CD4-positive, CD25-positive, alpha-beta regulatory T cell (primary cell): ENCODE results near the gene CHMP1A. TPM values are rescaled to one million over a fixed set of nuclear protein-coding genes. Genes with fewer than 3 reads are reported as not detected.
A peak's percentile ranks its signal among the peaks of the same experiment; 100 is the strongest.
"Not testable (repeated sequence)": the region's sequence is repeated elsewhere in the genome, so short reads cannot be mapped to it uniquely, and the experiment has no call there.

ENCODE experiments used
- ATAC-seq, 2 donors: fragments of 150-1000 bp; cut with Tn5 transposase; one replicate each; pipeline ENCODE4 v1.10.0; 2021; ENCODE audit warnings: low read depth in 2 of 2, moderate number of reproducible peaks in 2 of 2, moderate library complexity in 1 of 2
- DNase-seq, 3 donors: peaks; one replicate each; pipeline versions ENCODE4 v3.0.0 to v3.0.0-alpha.2; 2012 to 2022; ENCODE audit warnings: mixed read lengths in 1 of 3
- H3K27ac ChIP-seq: one replicate; pipeline ENCODE4 v1.7.0; 2013; ENCODE audit warnings: mild to moderate bottlenecking, low read length; ENCODE audit not compliant: insufficient read depth, poor library complexity, severe bottlenecking
- H3K27me3 ChIP-seq: one replicate; pipeline ENCODE4 v1.7.0; 2013; ENCODE audit warnings: low read length; ENCODE audit not compliant: control insufficient read depth, insufficient read depth
- H3K36me3 ChIP-seq: one replicate; pipeline ENCODE4 v1.7.0; 2013; ENCODE audit warnings: mild to moderate bottlenecking, low read length, moderate library complexity; ENCODE audit not compliant: control insufficient read depth, insufficient read depth
- H3K4me1 ChIP-seq: 2 replicates; pipeline ENCODE4 v1.7.0; 2013; ENCODE audit warnings: mild to moderate bottlenecking, low read length; ENCODE audit not compliant: insufficient read depth, control insufficient read depth, poor library complexity, severe bottlenecking
- H3K4me3 ChIP-seq: one replicate; pipeline ENCODE4 v1.7.0; 2013; ENCODE audit warnings: low read depth, mild to moderate bottlenecking, low read length, moderate library complexity
- H3K9me3 ChIP-seq, 2 experiments: 1 replicate in 1 of 2; 2 replicates in 1 of 2; pipeline ENCODE4 v1.7.0; 2013; ENCODE audit warnings: low read length in 2 of 2, mild to moderate bottlenecking in 1 of 2, moderate library complexity in 1 of 2; ENCODE audit not compliant: control insufficient read depth in 2 of 2
- H3K27ac Mint-ChIP-seq, 3 donors: one replicate each; pipeline ENCODE4 v1.8.0; 2020 to 2022; ENCODE audit warnings: mild to moderate bottlenecking in 3 of 3, mixed read lengths in 3 of 3, moderate library complexity in 2 of 3
- H3K27me3 Mint-ChIP-seq: one replicate; pipeline ENCODE4 v1.8.0; 2022; ENCODE audit warnings: mild to moderate bottlenecking, mixed read lengths
- H3K36me3 Mint-ChIP-seq: one replicate; pipeline ENCODE4 v1.8.0; 2020; ENCODE audit warnings: mixed read lengths
- H3K4me1 Mint-ChIP-seq, 4 donors: one replicate each; pipeline ENCODE4 v1.8.0; 2020 to 2022; ENCODE audit warnings: mixed read lengths in 4 of 4, mild to moderate bottlenecking in 1 of 4
- H3K4me3 Mint-ChIP-seq, 4 donors: one replicate each; pipeline ENCODE4 v1.8.0; 2020 to 2022; ENCODE audit warnings: mild to moderate bottlenecking in 4 of 4, mixed read lengths in 4 of 4, moderate library complexity in 3 of 4
- H3K9me3 Mint-ChIP-seq, 7 donors: one replicate each; pipeline ENCODE4 v1.8.0; 2020 to 2022; ENCODE audit warnings: mixed read lengths in 7 of 7, mild to moderate bottlenecking in 3 of 7, moderate library complexity in 2 of 7
- polyA plus RNA-seq, 4 donors: library from polyadenylated mRNA; unstranded; fragments of 300-500 nt; fragmentation: Illumina TruSeq; gene quantifications; one replicate each; pipeline ENCODE4 v1.2.3, GENCODE V29; 2021
- total RNA-seq: library from RNA; stranded (reverse); gene quantifications from one replicate; pipeline ENCODE4 v1.2.3, GENCODE V29; 2022

The CHMP1A gene
- total and polyA plus RNA-seq, 5 donors from 2014 or later, result 77.5 to 111 (median 89.2) TPM

GRCh38 chr16:89700100-89700648 is 42.7 kb upstream of the CHMP1A start:
- Histone ChIP-seq H3K36me3 (no peaks in the 10 kb centered on the region), H3K27me3 (no peaks in the 10 kb centered on the region), H3K9me3 (no peaks in the 10 kb centered on the region), H3K4me3 (peak overlapping the region; percentile 57), H3K4me1 (peaks cover 41% of the 10 kb centered on the region), H3K27ac (peak overlapping the region; percentile 88)
- Mint-ChIP-seq H3K27ac (peak overlapping the region; percentile 9 to 81 (median 71)), H3K4me1 (peaks cover 0 to 35% (median 8%) of the 10 kb centered on the region in 4 donors), H3K27me3 (no peaks in the 10 kb centered on the region), H3K36me3 (no peaks in the 10 kb centered on the region), H3K4me3 (peak overlapping the region; percentile 78 to 94 (median 81)), H3K9me3 (no peaks in the 10 kb centered on the region)
- peak; percentile 92 to 96 (median 94) for DNase-seq
- peak; percentile 22 to 28 for ATAC-seq

- not testable (repeated sequence) for ATAC-seq, H3K27me3 Mint-ChIP-seq, H3K4me3 ChIP-seq, H3K36me3 Mint-ChIP-seq, H3K9me3 Mint-ChIP-seq, H3K9me3 ChIP-seq, H3K36me3 ChIP-seq, DNase-seq, H3K27me3 ChIP-seq
- Mint-ChIP-seq H3K4me3 (peak overlapping the region in 3 of 4 donors; percentile 79 to 94 (median 83)), H3K4me1 (peaks cover 0 to 37% (median 8%) of the 10 kb centered on the region in 4 donors), H3K27ac (peak overlapping the region in 2 of 3 donors; percentile 71 to 81)
- H3K27ac ChIP-seq, result peak overlapping the region; percentile 88
- peaks cover 41% of the 10 kb centered on the region for H3K4me1 ChIP-seq
These were observed 42.2 kb upstream of the CHMP1A start for GRCh38 chr16:89699629-89700099.

GRCh38 chr16:89698717-89699116 is 41.2 kb upstream of the CHMP1A start:
- not testable (repeated sequence) for H3K27me3 ChIP-seq, ATAC-seq, H3K27me3 Mint-ChIP-seq, H3K36me3 ChIP-seq, H3K36me3 Mint-ChIP-seq, H3K27ac ChIP-seq, H3K4me3 ChIP-seq, H3K9me3 Mint-ChIP-seq, H3K9me3 ChIP-seq, DNase-seq
- Mint-ChIP-seq H3K27ac (peak overlapping the region in 2 of 3 donors; percentile 71), H3K4me3 (peak overlapping the region in 2 of 4 donors; percentile 32 to 60), H3K4me1 (peaks cover 0 to 37% (median 8%) of the 10 kb centered on the region in 4 donors)
- peaks cover 41% of the 10 kb centered on the region for H3K4me1 ChIP-seq

- Mint-ChIP-seq H3K4me3 (no peak overlapping the region), H3K9me3 (no peaks in the 10 kb centered on the region), H3K36me3 (peaks cover 7% of the 10 kb centered on the region), H3K27me3 (no peaks in the 10 kb centered on the region), H3K27ac (no peak overlapping the region), H3K4me1 (peaks cover 0 to 32% (median 7%) of the 10 kb centered on the region in 4 donors)
- no peaks in the 10 kb centered on the region for H3K9me3 ChIP-seq
- no peak for DNase-seq
- H3K27me3 ChIP-seq, result no peaks in the 10 kb centered on the region
- peaks cover 41% of the 10 kb centered on the region for H3K4me1 ChIP-seq
- no peak overlapping the region for H3K4me3 ChIP-seq
- H3K36me3 ChIP-seq, result peaks cover 9% of the 10 kb centered on the region
- no peak for ATAC-seq
- H3K27ac ChIP-seq, result no peak overlapping the region
These were observed 40.3 kb upstream of the CHMP1A start for GRCh38 chr16:89697616-89698331.

- Histone ChIP-seq H3K36me3 (peaks cover 9% of the 10 kb centered on the region), H3K9me3 (no peaks in the 10 kb centered on the region), H3K4me3 (no peak overlapping the region), H3K27me3 (no peaks in the 10 kb centered on the region), H3K27ac (no peak overlapping the region), H3K4me1 (peaks cover 35% of the 10 kb centered on the region)
- no peak overlapping the region for H3K4me3 Mint-ChIP-seq
- peak overlapping the region in 1 of 3 donors; percentile 48 for H3K27ac Mint-ChIP-seq
- ATAC-seq (no peak), DNase-seq (no peak)
- H3K4me1 Mint-ChIP-seq, result peaks cover 0 to 27% (median 4%) of the 10 kb centered on the region in 4 donors
- H3K36me3 Mint-ChIP-seq, result peaks cover 7% of the 10 kb centered on the region
- no peaks in the 10 kb centered on the region for H3K27me3 Mint-ChIP-seq
- H3K9me3 Mint-ChIP-seq, result no peaks in the 10 kb centered on the region
These were observed 39.7 kb upstream of the CHMP1A start for GRCh38 chr16:89697161-89697615.

GRCh38 chr16:89696670-89697128 is 39.2 kb upstream of the CHMP1A start:
- no peaks in the 10 kb centered on the region for H3K9me3 Mint-ChIP-seq
- H3K9me3 ChIP-seq, result no peaks in the 10 kb centered on the region
- H3K36me3 Mint-ChIP-seq, result peaks cover 7% of the 10 kb centered on the region
- no peaks in the 10 kb centered on the region for H3K27me3 ChIP-seq
- no peak overlapping the region for H3K4me3 Mint-ChIP-seq
- ATAC-seq, result no peak
- no peak overlapping the region for H3K4me3 ChIP-seq
- peaks cover 13% of the 10 kb centered on the region for H3K36me3 ChIP-seq
- peaks cover 33% of the 10 kb centered on the region for H3K4me1 ChIP-seq
- DNase-seq, result peak in 1 of 3 donors; percentile 59
- no peak overlapping the region for H3K27ac ChIP-seq
- H3K4me1 Mint-ChIP-seq, result peaks cover 0 to 25% (median 3%) of the 10 kb centered on the region in 4 donors
- peak overlapping the region in 2 of 3 donors; percentile 48 to 65 for H3K27ac Mint-ChIP-seq
- no peaks in the 10 kb centered on the region for H3K27me3 Mint-ChIP-seq

- Histone ChIP-seq H3K27ac (no peak overlapping the region), H3K27me3 (no peaks in the 10 kb centered on the region), H3K4me1 (peaks cover 30% of the 10 kb centered on the region), H3K9me3 (no peaks in the 10 kb centered on the region), H3K36me3 (peaks cover 19% of the 10 kb centered on the region), H3K4me3 (no peak overlapping the region)
- H3K27ac Mint-ChIP-seq, result no peak overlapping the region
- no peak for ATAC-seq
- DNase-seq, result no peak
- no peaks in the 10 kb centered on the region for H3K9me3 Mint-ChIP-seq
- peaks cover 0 to 25% (median 3%) of the 10 kb centered on the region in 4 donors for H3K4me1 Mint-ChIP-seq
- H3K4me3 Mint-ChIP-seq, result no peak overlapping the region
- peaks cover 7% of the 10 kb centered on the region for H3K36me3 Mint-ChIP-seq
- no peaks in the 10 kb centered on the region for H3K27me3 Mint-ChIP-seq
These were observed 38.6 kb upstream of the CHMP1A start for GRCh38 chr16:89695875-89696669.
